NCI-H1048 (cell line): Measurements from ENCODE around the gene TMEM248.
"Not testable (repeated sequence)": the region's sequence is repeated elsewhere in the genome, so short reads cannot be mapped to it uniquely, and the experiment has no call there.

Experiments
- DNase-seq: peaks from one replicate; lab custom pipeline; 2025; lab: John Stamatoyannopoulos, UW

Gene TMEM248

DNA sequence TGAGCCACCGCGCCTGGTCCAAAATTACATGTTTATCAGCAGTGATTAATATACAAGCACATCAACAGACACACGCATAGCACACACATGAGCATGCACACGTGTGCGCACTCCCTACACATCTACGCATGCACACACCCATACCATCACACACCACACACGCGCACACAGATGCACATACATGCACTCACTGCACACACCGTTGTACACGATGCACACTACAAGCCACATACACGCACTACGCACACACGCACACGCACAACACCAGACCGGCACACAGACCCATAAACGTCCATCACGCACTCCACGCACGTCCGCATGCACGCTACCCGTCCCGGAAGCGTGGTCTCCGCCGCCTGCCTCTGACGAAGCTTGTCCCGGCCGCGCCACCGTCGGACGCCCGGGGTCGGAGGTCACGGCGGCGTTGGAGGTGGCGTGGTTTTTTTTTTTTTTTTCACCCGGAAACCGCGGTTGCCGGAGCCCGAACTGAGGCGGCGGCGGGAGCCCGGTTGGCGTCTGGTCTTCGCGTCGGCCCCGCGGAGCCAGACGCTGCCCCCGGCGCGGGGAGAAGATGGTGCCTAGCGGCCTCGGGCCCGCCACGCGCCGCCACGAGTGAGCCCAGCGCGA, at the start of gene TMEM248:
Gene TMEM248 (plus strand): TSS at position 457 of the 627 bp plus-strand sequence. CDS start 20,641 bp downstream, outside the sequence.
- DNase-seq: peak; percentile 64

DNA sequence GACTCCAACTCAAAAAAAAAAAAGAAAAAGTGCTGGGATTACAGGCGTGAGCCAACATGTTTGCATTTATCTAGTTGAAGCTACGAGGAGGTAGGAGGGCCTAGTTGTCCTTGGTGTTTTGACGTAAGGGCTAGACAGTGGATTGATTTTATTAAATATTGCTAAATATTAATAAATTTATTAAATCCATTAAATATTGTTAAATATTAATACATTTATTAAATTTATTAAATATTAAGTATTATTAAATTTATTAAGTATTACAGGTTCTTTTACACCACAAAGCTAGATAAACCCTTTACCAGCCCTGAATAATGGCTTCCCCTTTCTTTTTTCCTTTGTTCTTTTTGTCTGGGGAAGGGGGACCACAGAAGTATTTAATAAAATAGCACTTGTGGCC, 47.5 kb upstream of the TMEM248 start:
- no peak for DNase-seq

DNA sequence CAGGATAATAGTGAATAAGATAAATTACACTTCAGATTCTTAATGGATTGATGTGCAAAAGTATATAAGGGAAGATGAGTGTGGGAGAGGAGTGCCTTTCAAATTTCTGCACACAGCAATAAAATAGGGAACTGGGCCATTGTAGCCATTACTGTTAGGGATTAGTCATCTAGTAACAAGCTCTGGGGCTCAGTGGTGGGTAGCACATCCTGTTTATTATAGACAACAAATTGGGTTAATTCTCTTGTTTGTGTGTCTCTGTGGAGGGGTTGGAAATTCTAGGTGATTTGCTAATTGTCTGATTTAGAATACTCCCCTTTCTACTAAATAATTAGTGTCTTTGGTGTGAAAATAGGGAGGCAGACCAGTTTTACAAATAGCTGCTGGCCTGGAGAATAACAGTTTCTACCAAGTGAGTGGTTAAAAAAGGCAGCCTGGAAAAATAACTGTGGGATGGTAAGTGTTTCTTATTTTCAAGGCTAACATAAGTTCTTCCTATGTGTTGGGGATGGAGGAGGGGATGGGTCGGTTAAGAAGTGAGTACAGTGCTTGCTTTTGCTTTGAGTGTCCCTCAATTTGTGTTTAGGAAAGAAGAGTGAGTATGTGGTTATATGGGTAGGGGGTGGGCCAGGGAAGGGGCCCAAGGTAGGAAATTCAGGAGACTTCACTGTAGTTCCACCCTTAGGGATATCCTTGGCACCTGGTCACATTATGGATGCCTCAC, 43.3 kb upstream of the TMEM248 start:
- DNase-seq: no peak

- not testable (repeated sequence) for DNase-seq
Observed at GRCh38 chr7:66878301-66878685, 42.7 kb upstream of the TMEM248 start.

- no peak for DNase-seq
Observed at GRCh38 chr7:66880053-66880452, 41.0 kb upstream of the TMEM248 start.

GRCh38 chr7:66880577-66880976, 40.4 kb upstream of the TMEM248 start:
- not testable (repeated sequence) for DNase-seq

DNA sequence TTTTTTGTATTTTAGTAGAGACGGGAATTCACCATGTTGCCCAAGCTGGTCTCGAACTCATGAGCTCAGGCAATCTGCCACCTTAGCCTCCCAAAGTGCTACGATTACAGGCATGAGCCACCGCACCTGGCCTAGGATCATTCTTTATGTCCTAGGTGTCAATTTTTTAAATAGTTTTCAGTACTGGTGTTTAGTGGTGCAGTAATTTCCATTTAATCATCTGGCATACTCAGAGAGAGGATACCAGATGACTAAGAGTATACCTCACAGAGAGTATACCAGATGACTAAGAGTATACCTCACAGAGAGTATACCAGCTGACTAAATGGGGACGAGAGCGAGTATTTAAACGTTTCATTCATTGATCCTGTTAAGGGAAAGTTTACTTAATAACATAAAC, 37.3 kb upstream of the TMEM248 start:
- DNase-seq: no peak

- DNase-seq: not testable (repeated sequence)
Observed at GRCh38 chr7:66884556-66884955, 36.5 kb upstream of the TMEM248 start.

DNA sequence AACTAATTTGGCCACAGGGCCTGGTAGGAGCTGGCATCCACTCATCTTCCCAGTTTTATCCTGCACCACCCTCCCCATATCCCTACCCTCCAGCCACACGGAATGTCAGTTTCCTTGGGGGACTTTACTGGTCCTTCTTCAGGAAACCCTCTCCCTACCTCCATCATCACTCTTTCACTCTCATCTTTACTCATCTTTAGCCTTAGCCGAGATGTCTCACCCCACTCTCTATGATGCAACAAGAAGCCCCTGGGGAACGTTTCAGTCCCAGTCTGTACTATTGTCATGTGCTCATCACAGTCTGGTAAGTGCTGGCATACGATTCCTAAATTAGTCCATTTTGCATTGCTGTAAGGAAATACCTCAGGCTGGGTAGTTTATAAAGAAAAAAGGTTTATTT, 34.9 kb upstream of the TMEM248 start:
- DNase-seq: no peak

DNA sequence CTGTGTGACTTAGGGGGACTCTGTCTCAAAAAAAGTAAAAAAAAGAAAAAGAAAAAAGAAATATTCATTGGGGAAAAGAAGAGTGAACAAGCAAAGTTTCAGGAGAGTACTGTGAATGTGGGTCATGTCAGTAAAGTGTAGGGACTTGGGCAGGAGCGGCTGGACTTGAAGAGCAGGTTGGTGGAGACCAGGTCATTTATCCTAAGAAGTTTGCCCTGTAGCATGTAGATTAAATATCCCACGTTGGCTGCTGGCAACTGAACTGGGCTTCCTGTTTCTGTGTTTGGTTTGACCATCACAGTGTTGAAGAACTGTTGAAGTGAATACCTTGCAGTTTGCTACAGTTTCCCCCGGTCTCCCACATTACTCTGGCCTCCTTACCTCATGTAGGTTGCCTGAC, 32.8 kb upstream of the TMEM248 start:
- not testable (repeated sequence) for DNase-seq

- DNase-seq: no peak
Observed at GRCh38 chr7:66894463-66895080, 26.5 kb upstream of the TMEM248 start.

DNA sequence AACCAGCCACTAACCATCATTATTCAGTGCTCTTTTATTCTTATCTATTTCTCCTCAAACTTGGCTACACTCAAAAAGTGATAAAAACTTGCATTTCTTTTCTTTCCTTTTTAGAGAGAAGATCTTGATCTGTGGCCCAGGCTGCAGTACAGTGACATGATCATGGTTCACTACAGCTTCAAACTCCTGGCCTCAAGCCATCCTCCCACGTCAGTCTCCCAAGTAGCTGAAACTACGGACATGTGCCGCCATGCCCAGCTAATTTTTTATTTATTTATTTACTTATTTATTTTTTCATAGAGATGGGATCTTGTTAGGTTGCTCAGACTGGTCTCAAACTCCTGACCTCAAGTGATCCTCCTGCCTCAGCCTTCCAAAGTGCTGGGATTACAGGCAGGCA, 24.6 kb upstream of the TMEM248 start:
- DNase-seq: no peak

DNA sequence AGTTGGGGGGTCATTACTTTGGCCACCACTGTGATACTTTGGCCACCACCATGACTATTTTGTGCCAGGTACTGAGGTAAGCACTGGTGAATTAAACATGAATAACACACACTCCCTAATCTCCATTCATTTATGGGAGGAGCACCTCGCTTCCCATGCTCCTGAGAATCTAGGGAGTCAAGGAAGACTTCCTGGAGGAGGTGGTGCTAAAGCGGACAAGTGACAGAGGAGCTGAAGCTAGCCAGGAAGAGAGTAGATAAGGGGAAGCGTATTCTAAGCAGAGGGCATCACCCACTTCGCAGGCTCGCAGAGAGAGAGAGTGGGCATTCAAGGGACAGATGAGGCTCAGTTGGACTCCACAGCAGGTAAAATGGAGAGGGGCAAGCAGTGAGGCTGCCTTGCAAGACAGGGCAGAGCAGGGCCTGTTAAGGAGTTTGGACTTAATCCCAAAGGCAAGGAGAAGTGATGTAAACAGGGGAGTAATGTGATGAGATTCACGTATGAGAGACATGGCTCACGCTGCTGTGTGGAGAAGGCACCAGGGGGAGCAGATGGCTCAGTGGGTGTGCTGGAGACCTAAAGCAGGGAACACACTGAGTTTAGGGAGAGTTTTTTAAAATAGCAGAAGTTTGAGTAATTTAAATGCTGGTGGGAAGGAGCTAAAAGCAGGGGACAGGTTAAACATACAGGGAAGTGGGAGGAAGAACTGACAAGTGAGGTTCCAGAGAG, 21.3 kb upstream of the TMEM248 start:
- no peak for DNase-seq

DNA sequence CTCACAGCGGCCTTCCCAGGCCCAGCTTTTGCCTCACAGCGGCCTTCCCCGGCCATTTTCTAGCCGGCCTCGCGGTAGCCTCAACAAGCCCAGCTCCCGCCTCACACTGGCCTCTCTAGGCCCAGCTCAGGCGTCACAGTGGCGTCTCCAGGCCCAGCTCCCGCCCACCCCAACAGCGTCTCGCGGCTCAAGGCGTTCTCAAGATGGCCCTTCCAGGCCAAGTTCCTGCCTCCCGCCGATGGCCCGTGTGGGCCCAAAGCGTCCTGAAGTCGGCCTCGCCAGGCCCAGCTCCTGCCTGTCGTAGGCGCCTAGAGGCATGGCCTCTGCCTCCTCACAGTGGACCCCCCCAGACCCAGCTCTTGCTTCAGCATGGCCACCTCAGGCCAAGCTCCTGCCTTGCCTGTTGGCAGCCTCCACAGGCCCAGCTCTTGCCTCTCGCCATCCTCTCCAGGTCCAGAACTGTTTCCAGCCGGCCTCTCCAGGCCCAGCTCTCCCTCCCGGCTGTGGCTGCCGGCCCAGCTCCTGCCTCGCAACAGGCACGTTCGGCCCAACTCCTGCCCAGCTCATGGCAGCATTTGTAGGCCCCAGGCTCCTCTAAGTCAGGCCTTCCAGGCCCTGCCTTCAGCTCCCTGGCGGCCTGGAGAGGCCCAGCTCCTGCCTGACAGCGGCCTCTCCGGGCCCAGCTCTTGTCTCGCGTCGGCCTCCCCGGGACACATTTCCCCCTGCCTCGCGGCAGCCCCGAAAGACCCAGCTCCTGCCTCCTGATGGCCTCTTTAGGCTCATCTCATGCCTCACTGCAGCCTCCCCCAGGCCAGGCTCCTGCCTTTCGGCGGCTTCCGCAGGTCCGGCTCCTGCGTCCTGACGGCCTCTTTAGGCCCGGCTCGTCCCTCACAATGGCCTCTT, 18.8 kb upstream of the TMEM248 start:
- no peak for DNase-seq

DNA sequence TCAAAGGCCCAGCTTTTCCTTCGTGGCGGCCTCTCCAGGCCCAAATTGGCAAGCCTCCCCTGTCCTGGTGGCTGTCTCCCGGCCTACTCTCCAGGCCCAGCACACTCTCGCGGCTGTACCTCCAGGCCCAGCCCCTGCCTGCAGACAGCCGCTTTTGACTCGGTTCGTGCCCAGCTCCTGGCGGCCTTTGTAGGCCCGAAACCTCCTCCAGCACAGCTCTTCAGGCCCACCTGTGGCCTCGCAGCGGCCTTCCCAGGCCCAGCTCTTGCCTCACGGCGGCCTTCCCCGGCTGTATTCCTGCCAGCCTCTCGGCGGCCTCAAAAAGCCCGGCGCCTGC, 18.2 kb upstream of the TMEM248 start:
- no peak for DNase-seq

- DNase-seq: no peak
Observed at GRCh38 chr7:66903360-66904062, 17.5 kb upstream of the TMEM248 start.

- DNase-seq: no peak
Observed at GRCh38 chr7:66904063-66904593, 16.9 kb upstream of the TMEM248 start.

DNA sequence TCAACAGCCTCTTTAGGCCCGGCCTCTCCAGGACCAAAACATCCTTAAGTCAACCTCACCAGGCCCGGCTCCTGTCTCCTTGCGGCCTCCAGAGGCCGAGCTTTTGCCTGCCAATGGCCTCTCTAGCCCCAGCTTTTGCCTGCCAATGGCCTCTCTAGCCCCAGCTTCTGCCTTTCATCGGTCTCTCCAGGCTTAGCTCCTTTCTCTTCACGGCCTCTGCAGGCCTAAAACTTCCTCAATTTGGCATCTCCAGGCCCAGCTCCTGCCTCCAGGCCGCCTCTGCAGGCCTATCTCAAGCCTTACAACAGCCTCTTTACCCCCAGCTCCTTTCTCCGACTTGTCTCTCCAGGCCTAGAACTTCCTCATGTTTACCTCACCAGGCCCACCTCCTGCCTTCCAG, 15.7 kb upstream of the TMEM248 start:
- DNase-seq: no peak

GRCh38 chr7:66905689-66906088, 15.3 kb upstream of the TMEM248 start:
- DNase-seq: no peak

- DNase-seq: no peak
Observed at GRCh38 chr7:66907731-66908130, 13.3 kb upstream of the TMEM248 start.

- not testable (repeated sequence) for DNase-seq
Observed at GRCh38 chr7:66908598-66908997, 12.4 kb upstream of the TMEM248 start.
